ENCODE results near the gene NINJ1.

DNA sequence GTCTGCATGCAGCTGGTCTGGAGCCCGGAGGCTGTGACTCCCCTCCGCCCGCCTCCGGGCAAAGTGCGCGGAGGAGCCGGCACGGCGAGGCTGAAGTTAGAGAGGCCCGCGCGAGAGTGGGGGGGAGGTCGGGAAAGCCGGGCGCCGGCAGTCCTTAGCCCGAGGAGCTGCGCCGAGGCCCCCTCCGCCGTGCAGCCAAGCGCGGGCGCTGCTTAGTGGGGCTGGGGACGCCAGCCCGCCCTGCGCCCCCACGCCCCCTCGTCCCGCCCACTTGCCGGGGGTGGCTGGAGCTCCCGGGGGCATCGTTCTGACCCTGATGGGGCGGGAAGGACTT, 403 bp downstream of the NINJ1 start:
- TF ChIP-seq, protein P1, sequence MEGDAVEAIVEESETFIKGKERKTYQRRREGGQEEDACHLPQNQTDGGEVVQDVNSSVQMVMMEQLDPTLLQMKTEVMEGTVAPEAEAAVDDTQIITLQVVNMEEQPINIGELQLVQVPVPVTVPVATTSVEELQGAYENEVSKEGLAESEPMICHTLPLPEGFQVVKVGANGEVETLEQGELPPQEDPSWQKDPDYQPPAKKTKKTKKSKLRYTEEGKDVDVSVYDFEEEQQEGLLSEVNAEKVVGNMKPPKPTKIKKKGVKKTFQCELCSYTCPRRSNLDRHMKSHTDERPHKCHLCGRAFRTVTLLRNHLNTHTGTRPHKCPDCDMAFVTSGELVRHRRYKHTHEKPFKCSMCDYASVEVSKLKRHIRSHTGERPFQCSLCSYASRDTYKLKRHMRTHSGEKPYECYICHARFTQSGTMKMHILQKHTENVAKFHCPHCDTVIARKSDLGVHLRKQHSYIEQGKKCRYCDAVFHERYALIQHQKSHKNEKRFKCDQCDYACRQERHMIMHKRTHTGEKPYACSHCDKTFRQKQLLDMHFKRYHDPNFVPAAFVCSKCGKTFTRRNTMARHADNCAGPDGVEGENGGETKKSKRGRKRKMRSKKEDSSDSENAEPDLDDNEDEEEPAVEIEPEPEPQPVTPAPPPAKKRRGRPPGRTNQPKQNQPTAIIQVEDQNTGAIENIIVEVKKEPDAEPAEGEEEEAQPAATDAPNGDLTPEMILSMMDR (IDR thresholded peaks at IDR 0.05): no peak
- no peak for TF ChIP-seq EP300 (IDR thresholded peaks at IDR 0.05)
